Purkinje cell (primary cell): ENCODE results near the gene MAML1. TPM values are rescaled to one million over a fixed set of nuclear protein-coding genes. Genes with fewer than 3 reads are reported as not detected.

Source experiments
- polyA plus RNA-seq: library from polyadenylated mRNA; unstranded; fragments of >200 nt; fragmentation: Nextera tagmentation; gene quantifications from 2 replicates; pipeline ENCODE4 v1.2.1, GENCODE V29; 2014

Gene MAML1, protein sequence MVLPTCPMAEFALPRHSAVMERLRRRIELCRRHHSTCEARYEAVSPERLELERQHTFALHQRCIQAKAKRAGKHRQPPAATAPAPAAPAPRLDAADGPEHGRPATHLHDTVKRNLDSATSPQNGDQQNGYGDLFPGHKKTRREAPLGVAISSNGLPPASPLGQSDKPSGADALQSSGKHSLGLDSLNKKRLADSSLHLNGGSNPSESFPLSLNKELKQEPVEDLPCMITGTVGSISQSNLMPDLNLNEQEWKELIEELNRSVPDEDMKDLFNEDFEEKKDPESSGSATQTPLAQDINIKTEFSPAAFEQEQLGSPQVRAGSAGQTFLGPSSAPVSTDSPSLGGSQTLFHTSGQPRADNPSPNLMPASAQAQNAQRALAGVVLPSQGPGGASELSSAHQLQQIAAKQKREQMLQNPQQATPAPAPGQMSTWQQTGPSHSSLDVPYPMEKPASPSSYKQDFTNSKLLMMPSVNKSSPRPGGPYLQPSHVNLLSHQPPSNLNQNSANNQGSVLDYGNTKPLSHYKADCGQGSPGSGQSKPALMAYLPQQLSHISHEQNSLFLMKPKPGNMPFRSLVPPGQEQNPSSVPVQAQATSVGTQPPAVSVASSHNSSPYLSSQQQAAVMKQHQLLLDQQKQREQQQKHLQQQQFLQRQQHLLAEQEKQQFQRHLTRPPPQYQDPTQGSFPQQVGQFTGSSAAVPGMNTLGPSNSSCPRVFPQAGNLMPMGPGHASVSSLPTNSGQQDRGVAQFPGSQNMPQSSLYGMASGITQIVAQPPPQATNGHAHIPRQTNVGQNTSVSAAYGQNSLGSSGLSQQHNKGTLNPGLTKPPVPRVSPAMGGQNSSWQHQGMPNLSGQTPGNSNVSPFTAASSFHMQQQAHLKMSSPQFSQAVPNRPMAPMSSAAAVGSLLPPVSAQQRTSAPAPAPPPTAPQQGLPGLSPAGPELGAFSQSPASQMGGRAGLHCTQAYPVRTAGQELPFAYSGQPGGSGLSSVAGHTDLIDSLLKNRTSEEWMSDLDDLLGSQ
- polyA plus RNA-seq = 0.13 and 0.62 TPM in 2 replicates

DNA sequence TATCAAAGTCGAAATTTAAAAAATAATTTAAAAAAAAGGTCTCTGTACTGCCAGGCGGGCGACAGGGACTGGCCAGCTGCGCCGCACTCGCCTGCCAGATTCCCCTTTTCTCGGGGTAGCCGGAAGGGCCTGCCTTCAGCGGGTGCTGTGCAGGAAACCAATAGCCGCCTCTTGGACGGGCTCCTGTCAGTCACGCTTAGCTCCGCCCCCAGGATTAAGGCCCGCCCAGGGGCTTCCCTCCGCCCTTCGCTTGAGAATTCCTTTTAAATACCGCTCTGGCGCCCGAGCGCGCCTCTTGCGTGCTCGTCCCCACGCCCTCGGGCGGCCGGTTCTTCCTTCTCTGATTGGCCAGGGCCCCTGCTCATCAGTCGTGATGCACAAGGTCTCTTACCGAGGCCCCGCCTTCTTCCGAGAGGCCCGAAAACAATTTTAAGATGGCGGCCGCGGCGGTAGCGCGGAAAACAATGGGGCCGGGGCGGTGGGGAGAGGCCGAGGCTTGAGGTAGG is at the start of gene MAML1:
MAML1 (plus strand) TSS at position 411 of the 506 bp plus-strand sequence. CDS start 291 bp downstream, outside the sequence.

DNA sequence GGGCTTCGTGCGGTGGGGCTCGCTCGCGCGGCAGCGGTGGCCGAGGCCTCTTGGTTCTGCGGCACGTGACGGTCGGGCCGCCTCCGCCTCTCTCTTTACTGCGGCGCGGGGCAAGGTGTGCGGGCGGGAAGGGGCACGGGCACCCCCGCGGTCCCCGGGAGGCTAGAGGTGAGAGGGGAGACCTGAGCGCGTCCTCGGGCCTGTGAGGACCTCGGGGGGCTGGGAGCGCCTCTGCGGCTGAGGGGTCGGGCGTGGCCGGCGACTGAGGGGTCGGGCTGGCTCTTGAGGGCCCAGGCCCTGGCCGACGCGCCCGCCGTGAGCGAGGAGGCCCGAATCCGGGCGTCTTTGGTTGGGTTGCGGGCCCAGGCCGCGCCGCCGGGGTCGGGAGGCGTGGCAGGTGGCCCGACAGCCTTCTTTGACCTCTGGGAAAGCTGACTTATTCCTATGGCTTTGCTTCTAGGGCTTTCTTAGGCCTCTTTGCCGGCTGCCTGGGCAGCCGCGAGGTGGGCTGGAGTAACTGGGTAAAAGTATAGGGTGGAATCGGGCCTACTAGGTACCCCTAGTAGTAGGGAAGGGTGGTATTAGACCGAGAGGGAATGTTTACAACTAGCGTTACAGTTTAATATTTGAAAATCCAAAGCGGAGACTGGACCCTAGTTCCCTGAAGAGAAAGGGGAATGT is 33.5 kb upstream of the MAML1 start, which contains the start of gene CANX:
CANX (plus strand) TSS at position 33 of the 681 bp plus-strand sequence. CDS start 6,715 bp downstream, outside the sequence.

DNA sequence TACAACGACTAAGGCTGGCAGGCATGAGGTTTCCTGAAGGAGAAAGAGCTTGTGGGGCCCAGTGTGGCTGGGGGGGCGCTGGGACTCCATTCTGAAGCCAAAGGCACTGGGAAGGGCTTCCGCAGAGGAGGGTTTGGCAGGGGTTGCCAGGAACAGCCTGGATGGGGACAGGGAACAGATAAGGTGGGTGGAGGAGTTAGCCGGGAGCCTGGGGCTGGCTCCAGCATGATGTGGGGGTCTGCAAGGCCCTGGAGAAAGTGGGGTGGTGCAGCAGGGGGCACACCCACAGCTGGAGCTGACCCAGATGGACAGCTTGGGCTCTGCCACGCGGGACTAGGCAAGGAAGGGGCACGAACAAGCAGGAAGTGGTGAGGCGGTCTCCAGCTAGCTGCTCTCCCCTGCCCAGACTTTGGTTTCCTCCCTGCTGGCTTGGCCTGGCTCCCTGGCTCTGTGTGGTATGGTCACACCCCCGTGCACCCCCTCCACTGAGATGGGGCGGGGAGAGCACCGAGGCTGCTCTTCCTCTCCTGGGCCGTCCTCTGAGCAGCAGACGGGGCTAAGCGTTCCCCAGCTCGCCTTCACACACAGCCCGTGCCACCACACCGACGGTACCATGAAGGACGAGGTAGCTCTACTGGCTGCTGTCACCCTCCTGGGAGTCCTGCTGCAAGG is 61.0 kb downstream of the MAML1 start, which contains the start of gene LTC4S:
LTC4S (plus strand) TSS at position 519 of the 672 bp plus-strand sequence; CDS start at position 614, 95 bp downstream.

GRCh38 chr5:179806250-179807048 is 73.8 kb downstream of the MAML1 start, which contains the start of gene MGAT4B:
Gene MGAT4B, minus strand, starts transcription at chr5:179806866. Its CDS starts 283 bp downstream, at chr5:179806583.

GRCh38 chr5:179820483-179821297 is 88.1 kb downstream of the MAML1 start, which contains the start of gene SQSTM1:
Gene SQSTM1, plus strand, starts transcription at chr5:179820905. Its CDS starts 32 bp downstream, at chr5:179820937.

Other genes with a start within 250 kb of the MAML1 start
- 9.5 and 11.8 TPM in 2 replicates for gene RUFY1, start 182.3 kb upstream of the MAML1 start, polyA plus RNA-seq
- 354 and 357 TPM in 2 replicates for gene HNRNPH1, start 109.2 kb upstream of the MAML1 start, polyA plus RNA-seq
- gene CBY3, start 51.8 kb upstream of the MAML1 start, polyA plus RNA-seq = not detected in 2 replicates
- 257 and 264 TPM in 2 replicates for gene CANX, start 33.9 kb upstream of the MAML1 start, polyA plus RNA-seq
- gene LTC4S, start 61.2 kb downstream of the MAML1 start, polyA plus RNA-seq = not detected in 2 replicates
- 0.66 and 1.6 TPM in 2 replicates for gene MGAT4B, start 74.0 kb downstream of the MAML1 start, polyA plus RNA-seq
- gene SQSTM1, start 88.1 kb downstream of the MAML1 start, polyA plus RNA-seq = 19.6 and 26.1 TPM in 2 replicates
- 36.5 and 43.1 TPM in 2 replicates for gene MRNIP, start 126.0 kb downstream of the MAML1 start, polyA plus RNA-seq
- gene TBC1D9B, start 175.1 kb downstream of the MAML1 start, polyA plus RNA-seq = 26.8 and 30.6 TPM in 2 replicates